HG03095 (cell line): ENCODE measurements around the gene TMPRSS6.

Source experiments
- ATAC-seq: cut with Tn5 transposase; IDR thresholded peaks from one replicate; pipeline ENCODE4 v1.9.1; 2021; ENCODE audit warnings: moderate library complexity; ENCODE audit not compliant: unreplicated experiment

Gene TMPRSS6

DNA sequence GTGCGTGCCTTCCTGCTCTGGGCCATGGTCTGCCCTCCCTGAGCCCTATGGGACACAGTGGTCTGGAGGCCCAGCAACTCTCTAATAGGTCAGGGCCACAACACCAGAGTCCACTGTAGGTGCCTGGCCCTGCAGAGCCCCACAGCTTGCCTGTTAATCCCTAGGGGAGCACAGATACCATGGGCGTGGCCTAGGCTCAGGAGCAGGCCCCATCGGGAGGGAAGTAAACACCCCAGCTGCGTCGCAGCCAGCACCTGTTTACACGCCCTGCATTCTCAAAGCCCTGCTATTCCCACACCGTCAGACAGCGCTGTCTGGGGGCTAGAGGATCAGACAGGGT is 55.5 kb downstream of the TMPRSS6 start:
- ATAC-seq: no peak

DNA sequence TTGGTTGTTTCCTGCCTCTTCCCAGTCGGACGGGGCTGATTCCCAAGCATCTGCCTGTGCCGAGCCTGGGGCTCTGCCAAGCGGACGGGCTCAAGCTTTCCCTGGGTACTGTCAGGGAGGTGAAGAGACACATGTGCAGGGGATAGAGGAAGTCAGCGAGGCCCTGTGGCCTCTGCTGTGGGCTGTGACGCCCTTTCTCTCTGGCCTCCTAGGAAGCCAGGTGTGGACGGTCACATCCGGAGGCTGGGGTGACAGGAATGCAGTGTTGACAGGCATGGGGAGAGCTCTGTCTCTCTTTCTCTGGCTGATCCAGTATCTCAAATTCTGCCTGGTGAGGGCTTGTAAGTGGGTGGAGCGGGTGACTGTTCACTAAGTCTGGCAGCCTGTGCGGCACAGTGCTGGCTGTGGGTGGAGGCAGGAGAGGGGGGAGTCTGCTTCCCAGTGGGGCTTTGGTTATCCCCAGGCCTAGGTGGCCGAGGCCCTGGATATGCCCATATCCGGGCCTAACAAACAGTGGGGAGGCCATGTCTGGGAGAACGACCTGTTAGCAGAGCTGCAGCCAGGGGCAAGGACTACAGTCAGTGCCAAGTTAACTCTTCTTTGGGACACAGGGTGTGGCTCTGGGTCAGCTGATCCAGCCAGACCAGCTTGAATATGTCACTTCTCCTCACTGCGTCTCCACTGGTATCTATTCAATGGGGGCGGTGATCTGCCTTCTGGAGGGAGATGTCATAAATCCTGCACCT is 56.0 kb downstream of the TMPRSS6 start:
- ATAC-seq: no peak

DNA sequence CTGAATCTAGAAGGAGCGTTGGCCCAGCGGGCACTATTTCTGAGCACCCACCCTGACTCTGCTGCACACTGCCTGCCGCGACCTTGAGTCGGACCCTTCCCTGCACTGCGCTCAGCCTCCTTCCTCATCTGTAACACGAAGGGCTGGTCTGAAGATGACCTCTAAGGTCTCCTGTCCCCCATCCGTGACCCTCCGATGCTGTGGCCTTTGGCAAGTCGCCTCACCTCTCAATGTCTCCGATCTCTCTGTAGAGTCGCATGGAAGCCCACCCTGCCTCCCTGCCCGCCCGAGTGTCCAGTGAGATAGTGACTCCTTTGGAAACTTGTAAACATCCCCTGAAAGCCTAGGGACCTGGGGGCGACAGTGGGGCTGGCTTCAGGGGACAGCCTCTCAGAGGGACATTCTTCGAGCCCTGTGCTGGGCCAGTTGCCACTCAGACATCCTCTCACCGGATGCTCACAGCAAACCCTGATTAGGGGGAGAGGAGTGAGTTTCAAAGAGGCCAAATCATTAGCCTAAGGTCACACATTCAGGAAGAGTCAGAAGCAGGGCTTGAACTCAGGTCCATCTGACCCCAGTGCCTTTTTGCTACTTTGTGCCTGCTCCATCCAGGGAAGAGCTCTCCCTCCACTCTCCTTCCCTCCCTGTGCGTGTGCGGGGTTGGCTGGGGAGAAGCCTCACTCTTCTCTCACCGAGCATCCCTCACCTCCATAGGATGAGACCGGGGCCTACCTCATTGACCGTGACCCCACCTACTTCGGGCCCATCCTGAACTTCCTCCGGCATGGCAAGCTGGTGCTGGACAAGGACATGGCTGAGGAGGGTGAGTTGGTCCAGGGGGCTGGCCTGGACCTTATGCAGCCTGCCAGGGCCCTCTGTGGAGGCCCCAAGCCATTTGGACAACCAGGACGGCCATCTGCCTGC is 56.9 kb downstream of the TMPRSS6 start:
- no peak for ATAC-seq

DNA sequence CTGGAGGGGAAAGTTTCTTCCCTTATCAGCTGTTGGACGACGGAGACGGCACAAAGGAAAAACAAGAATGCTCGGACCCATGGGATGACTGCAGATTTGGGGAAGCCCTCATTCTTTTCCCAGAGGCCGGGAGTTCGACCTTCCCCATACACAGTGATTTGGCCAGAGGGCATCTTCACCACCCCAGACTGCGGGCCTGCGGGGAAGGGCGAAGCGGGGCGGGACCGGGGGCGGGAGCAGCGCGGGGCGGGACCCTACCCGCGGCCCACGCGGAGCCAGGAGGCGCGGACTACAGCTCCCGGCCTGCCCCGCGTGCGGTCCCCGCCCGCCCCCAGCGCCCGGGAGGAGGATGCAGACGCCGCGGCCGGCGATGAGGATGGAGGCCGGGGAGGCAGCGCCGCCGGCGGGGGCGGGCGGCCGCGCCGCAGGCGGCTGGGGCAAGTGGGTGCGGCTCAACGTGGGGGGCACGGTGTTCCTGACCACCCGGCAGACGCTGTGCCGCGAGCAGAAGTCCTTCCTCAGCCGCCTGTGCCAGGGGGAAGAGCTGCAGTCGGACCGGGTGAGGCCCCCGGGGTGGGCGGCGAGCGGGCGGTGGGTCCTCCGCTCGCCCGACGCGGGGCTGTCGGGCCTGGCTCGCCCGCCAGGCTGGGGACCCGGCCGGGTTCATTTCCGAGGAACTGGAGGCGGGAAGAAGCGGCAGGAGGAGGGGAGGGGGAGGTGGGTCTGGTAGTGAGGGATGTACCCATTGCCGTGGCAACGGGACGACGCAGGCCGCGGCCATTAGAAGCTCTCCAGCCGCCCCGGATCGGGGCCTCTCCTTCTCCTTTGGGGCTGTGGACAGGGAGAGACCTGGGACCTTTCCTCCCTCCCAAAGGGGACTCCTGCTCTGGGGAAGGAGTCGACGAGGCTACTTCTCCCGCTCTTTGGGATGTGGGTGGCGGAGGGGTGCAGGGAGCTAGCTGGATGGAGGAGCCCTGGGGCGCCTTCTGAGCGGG is 57.8 kb downstream of the TMPRSS6 start, which contains the start of gene KCTD17:
KCTD17 (plus strand) TSS at position 352 of the 995 bp plus-strand sequence; CDS start at position 371, 19 bp downstream.
- peak; percentile 72 for ATAC-seq

DNA sequence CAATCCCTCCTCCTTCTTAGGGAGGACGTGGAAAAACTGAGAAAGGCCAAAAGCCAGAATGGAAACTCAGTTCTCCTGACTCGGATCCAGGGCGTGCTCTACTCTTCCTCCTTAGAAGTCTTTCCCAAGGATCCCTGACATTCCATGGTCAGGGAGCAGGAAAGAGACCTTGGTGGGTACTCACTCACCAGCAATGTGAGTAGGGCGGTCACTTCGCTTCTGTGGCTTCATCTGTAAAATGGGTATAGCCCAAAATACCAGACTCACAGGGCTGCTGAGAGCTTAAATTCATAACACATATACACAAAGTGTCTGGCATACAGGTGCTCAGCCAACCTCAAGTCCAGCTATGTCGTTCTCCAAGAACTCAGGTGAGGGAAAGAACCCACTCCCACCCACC is 58.6 kb downstream of the TMPRSS6 start:
- ATAC-seq: no peak

DNA sequence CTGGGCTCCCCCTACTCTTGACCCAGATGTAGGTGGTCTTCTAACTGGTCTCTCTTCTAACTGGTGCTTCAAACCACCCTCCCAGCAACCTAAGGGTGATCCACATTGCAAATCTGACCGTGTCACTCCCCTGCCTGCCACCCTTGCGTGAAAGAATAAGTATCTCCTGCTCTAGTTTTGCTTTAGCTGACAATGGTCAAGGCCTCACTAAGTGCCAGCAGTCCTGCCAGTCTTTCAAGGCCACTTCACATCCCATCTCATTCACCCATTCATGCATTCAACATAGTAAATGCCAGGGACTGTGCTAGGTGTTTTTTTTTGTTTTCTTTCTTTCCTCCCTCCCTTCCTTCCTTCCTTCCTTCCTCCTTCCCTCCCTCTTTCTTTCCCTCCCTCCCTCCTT is 60.3 kb downstream of the TMPRSS6 start:
- ATAC-seq: no peak

DNA sequence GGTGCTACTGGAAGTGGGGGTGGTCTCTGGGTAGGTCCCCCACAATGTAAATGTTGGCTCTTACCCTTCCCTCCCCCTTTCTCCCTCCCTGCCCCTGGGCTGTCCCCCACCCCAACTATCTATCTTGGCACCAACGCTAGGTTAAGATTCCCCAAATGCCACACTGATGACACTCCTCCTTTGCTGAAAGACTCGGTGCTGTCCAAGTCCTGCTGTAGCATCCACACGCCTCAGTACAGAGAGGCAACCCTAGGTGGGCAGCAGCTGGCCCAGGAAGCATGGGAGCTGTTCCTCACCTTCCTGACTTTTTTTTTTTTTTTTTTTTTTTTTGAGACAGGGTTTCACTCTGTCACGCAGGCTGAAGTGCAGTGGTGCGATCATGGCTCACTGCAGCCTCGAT is 61.4 kb downstream of the TMPRSS6 start:
- ATAC-seq: no peak

DNA sequence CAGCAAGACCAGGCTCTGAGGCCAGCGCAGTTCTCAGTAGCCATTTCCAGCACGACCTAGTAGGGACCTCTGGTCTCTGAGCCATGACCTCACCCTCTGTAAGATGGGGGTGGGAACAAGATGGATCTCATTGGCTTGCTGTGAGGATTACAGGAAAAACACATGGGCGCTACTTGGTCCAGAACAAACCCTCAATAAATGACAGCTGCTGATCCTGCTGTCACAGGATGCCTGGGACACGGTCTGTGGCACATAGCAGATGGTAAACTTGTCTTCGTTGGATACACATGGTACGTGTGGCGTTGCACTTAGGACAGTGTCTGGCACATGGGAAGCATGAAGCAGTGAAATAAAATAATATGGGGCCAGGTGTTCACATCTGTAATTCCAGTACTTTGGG is 62.5 kb downstream of the TMPRSS6 start:
- ATAC-seq: no peak

DNA sequence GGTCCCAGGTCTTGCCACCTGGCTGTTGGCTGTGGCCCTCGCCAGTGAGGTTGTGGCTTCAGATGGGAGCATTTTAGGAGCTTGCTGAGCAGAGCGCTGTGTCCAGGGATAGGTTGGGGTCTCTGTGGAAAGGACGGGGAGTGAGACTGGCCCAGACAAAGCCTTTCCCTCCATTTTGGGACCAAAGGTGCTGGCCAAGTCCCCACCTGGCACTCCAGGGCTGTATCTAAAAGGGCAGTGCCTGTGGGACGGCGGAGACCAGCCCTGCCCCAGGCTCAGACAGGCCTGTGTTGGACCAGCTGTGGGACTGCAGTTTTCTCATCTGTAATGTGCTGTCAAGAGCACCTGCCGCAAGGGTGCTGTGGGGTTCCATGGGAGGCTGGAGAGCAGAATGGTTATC is 62.9 kb downstream of the TMPRSS6 start:
- no peak for ATAC-seq

DNA sequence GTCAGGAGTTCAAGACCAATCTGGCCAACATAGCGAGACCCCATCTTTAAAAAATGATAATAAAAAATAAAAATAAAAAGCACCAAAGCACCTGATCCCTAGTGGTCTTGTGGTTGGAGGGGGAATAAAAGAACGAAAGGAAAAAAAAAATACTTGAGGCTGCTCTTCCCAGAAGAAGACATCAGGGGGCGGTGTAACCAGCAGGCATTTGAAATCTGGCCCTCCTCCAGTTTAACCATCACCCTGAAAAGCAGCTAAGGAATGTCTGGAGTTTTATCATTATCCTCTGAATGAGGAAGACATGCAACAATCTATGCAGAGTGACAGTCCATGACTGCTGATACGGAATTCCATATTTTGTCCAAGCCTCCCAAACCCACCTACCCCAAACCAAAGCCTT is 63.6 kb downstream of the TMPRSS6 start:
- no peak for ATAC-seq

DNA sequence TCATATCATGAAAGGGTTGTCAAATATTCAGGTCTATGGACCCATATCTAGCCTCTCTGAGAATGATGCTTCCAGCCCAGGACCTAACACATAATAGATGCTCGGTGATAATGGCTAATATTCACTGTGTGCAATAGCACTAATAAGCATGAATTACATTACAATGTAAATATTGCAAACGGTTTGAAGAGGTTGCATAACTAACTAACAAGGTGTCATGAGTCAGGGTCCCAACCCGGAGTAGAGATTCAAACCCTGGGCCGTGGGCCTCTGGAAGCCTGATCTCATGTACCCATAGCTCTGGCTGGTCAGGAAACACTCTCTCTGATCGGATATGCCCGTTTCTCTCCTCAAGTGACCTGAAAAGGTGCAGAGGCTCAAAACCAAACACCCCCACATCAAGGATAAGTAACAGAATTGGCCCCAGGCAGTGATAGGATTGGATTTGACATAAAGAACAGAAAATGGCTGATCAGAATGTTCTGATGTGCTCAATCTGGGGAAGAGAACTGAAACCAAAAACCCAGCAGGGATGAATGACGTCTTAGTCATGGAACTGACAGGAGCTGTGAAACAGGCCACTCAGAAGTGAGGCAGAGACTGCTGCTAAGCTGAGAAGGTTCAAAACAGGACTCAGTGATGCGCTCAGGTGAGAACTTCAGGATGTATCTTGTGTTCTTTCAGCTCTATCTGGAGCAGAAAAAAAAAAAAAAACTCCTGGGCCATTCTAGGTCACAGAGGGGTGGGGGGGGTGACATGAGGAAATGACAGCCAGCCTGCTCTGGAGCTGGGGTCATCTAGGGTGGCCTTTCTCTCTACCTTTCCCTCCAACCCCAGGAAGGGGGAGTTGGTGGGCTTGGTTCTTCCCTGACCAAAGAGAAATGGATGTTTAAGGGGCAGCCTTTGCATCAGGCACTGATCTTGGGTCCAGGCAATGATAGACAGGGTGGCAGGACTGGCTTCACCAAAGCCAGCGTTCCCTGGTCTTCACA is 64.6 kb downstream of the TMPRSS6 start:
- no peak for ATAC-seq

DNA sequence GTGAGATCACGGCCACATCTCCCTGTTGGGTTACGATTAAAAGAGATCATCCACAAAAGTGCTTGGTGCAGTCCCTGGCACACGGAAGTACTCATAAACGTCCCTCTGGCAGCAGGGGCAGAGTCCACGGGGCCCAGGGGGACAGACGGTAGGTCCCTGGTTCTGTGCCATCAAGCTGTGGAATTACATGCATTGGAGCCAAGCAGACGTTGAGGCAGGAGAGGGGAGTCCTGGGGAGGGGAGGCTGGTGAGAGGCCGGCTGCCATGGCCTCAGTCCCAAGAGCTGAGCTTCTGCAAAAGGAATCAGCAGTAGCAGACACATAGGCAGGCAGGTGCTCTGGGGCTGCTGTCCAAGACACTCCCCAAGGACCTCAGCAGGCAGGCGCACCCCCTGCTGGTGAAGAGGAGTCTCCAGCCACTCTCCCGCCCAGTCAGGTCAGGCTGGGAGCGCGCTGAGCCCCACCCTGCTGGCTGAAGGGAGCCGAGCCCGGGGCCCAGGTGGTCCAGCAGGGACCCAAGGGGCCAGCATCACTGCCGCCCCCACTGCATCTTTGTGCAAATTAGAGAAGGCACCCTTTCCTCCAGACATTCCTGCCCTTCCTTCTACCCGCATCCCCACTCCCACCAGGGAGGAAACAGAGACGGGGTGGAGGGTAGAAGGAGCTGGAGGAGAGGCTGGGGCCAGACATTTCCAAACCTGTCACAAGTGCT is 65.5 kb downstream of the TMPRSS6 start:
- no peak for ATAC-seq

DNA sequence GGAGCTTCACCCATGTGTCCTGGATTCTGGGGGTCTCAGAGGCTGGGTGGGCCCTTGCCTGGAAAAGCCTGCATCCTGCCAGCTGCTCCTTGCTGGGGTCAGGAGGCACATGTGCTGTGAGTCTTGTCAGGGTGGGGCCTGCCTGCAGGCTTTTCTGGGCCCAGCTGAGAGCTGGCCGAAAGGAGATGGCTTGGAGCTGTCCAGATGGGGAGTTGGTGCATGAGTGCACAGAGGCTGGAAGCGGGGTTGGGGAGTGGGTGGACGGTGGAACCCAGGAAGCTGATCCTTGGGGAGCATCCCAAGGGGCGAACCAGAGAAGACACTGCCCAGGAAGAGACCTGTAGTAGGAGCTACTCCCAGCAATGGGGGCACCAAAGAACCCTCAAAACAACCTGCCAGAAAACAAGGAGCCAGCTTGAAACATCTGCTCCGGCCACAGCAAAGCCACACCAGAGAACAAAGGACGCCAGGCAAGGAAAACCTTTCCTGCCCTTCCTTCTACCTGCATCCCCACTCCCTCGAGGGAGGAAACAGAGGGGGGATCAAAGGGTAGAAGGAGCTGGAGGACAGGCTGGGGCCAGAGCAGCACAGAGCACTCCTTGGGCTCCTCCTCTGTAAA is 66.2 kb downstream of the TMPRSS6 start:
- ATAC-seq: no peak

DNA sequence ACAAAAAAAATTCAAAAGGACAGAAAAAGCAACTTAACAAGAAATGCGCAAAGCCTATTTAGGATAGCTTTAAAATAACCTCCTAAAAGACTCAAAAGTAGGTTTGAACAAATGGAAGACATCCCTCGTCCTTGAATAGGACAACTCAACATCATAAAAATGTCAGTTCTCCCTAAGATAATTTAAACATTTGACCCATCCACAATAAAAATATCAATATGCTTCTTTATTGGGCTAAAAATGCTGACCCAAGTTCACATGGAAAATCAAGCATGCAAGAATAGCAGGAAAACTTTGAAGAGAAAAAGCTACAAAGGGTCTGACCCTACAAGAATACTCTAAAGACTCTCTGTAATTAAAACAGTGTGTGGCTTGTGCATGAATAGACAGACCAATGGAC is 70.0 kb downstream of the TMPRSS6 start:
- no peak for ATAC-seq

DNA sequence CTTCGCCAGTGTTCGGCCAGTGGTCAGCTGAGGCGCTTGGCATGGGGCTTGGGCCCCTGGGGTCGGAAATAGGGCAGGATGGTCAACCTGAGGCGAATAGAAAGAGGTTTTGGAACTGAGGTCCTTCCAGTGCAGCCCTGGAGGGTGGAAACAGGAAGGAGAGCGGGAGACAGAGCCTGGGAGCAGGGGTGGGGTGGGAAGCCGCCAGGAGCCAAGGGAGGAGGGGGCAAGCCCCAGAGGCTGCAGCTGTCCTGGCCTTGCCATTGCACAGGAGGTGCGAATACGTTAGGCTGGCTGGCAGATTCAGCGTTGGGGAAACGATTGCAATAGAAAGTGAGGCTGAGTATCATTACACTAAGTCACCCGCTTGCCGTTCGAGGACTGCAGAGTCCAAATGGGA is 71.8 kb downstream of the TMPRSS6 start:
- no peak for ATAC-seq

DNA sequence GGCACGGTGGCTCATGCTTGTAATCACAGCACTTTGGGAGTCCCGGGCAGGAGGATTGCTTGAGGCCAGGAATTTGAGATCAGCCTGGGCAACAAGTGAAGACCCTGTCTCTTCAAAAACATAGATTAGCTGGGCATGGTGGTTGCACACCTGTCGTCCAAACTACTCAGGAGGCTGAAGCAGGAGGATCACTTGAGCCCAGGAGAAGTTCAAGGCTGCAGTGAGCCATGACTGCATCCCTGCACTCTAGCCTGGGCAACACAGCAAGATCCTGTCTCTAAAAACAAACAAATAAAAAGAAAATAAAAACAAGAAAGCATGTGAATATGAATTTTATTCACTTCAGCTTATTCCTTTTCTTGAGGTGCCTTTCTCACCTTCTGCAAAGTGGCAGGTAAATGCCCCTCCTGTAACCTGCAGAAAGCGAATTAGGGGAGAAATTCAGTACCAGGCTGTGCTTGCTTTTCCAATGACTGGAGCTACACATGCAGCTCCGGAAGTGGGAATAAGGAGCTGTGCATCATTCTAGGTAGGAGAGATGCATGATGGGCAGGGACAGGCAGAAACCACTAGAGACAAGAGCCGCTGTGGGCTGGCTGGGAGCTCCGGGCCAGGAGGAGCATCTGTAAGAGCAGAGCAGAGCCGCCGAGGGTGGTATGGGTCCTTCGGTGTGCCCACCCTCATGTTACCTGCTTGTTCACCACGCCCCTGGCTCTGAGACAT is 72.7 kb downstream of the TMPRSS6 start:
- no peak for ATAC-seq

DNA sequence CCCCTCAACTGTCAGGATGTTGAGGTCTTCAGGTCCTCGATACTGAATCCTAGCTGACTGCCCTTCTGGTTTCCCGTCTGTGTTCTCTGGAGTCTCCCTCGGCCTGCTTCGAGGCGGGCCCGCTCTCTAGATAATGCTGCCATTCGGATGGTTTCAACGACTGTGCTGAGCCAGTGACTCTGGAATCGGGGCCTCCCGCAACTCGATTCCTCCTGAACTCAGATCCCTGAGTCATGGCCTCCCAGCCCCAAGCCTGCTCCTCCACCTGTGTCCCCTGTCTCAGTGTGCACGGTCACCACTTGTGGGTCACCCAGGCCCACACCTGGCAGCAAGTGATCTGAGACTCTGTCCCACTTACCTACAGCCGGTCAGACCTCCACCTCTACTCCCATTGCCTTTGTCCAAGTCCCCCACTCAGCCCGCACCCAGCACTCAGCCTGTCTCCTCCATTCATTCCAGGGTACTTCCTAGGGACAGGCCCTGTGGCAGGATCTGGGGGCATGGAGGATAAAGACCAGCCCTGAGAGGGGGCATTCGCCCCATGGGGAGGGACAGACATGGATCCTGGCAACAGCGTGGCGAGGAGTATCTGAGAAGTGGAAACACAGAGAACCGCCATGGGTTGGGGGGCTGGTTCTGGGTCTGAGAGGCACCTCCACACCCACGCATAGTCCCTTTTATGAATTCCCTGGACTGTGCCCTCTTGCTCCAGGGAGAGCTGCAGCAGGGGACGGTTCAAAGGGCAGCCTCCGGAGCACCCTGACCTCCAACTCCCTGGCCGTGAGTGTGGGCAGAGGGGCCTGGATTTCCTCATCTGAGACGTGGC is 75.7 kb downstream of the TMPRSS6 start:
- ATAC-seq: no peak
